Measurements from ENCODE around the gene CSN1S1. TPM values are rescaled to one million over a fixed set of nuclear protein-coding genes. Genes with fewer than 3 reads are reported as not detected.
"Not testable (repeated sequence)": the region's sequence is repeated elsewhere in the genome, so short reads cannot be mapped to it uniquely, and the experiment has no call there.

The CSN1S1 gene
- total and polyA plus RNA-seq, 2 experiments from 2014 or later: not detected

GRCh38 chr4:69920874-69921273 is 10.0 kb upstream of the CSN1S1 start:
- Histone ChIP-seq H3K4me3 (no peak overlapping the region), H3K9me3 (ENCODE audit: low read depth) (no peaks in the 10 kb centered on the region), H3K4me1 (ENCODE audit: low read depth) (no peaks in the 10 kb centered on the region), H3K27me3 (peaks cover 10% of the 10 kb centered on the region), H3K27ac (no peak overlapping the region), H3K36me3 (no peaks in the 10 kb centered on the region)
- DNase-seq (ENCODE audit: low read depth in 1 of 2, low spot score in 1 of 2): no peak
- no peak for TF ChIP-seq CTCF (IDR thresholded peaks at IDR 0.05; ENCODE audit: low read depth, low read length)

- H3K27ac ChIP-seq; DNase-seq (ENCODE audit: low read depth in 1 of 2, low spot score in 1 of 2); H3K4me3 ChIP-seq; H3K36me3 ChIP-seq; H3K4me1 ChIP-seq (ENCODE audit: low read depth); H3K9me3 ChIP-seq (ENCODE audit: low read depth); H3K27me3 ChIP-seq: not testable (repeated sequence)
These were observed 7.0 kb upstream of the CSN1S1 start for GRCh38 chr4:69923782-69924410.

- TF ChIP-seq CTCF (IDR thresholded peaks at IDR 0.05; ENCODE audit: low read depth, low read length): no peak
- no peak for DNase-seq (ENCODE audit: low read depth in 1 of 2, low spot score in 1 of 2)
- no peaks in the 10 kb centered on the region for H3K36me3 ChIP-seq
- no peak overlapping the region for H3K4me3 ChIP-seq
- H3K27ac ChIP-seq: no peak overlapping the region
- H3K27me3 ChIP-seq: no peaks in the 10 kb centered on the region
- H3K4me1 ChIP-seq (ENCODE audit: low read depth): no peaks in the 10 kb centered on the region
- H3K9me3 ChIP-seq (ENCODE audit: low read depth): no peaks in the 10 kb centered on the region
These were observed 3.3 kb downstream of the CSN1S1 start for GRCh38 chr4:69934150-69934549.

GRCh38 chr4:69936566-69936965 is 5.7 kb downstream of the CSN1S1 start:
- no peak overlapping the region for H3K27ac ChIP-seq
- DNase-seq (ENCODE audit: low read depth in 1 of 2, low spot score in 1 of 2): peak in 1 of 2 donors; percentile 51
- H3K9me3 ChIP-seq (ENCODE audit: low read depth): no peaks in the 10 kb centered on the region
- H3K36me3 ChIP-seq: no peaks in the 10 kb centered on the region
- H3K4me3 ChIP-seq: no peak overlapping the region
- no peaks in the 10 kb centered on the region for H3K27me3 ChIP-seq
- no peaks in the 10 kb centered on the region for H3K4me1 ChIP-seq (ENCODE audit: low read depth)
- no peak for TF ChIP-seq CTCF (IDR thresholded peaks at IDR 0.05; ENCODE audit: low read depth, low read length)

- H3K27ac ChIP-seq: no peak overlapping the region
- no peaks in the 10 kb centered on the region for H3K4me1 ChIP-seq (ENCODE audit: low read depth)
- H3K36me3 ChIP-seq: no peaks in the 10 kb centered on the region
- H3K9me3 ChIP-seq (ENCODE audit: low read depth): no peaks in the 10 kb centered on the region
- H3K4me3 ChIP-seq: no peak overlapping the region
- no peaks in the 10 kb centered on the region for H3K27me3 ChIP-seq
- TF ChIP-seq CTCF (IDR thresholded peaks at IDR 0.05; ENCODE audit: low read depth, low read length): no peak
- DNase-seq (ENCODE audit: low read depth in 1 of 2, low spot score in 1 of 2): peak in 1 of 2 donors; percentile 3
These were observed 20.7 kb downstream of the CSN1S1 start for GRCh38 chr4:69951602-69952001.

GRCh38 chr4:69957209-69957608 is 26.3 kb downstream of the CSN1S1 start:
- Histone ChIP-seq H3K27ac (no peak overlapping the region), H3K36me3 (no peaks in the 10 kb centered on the region), H3K4me1 (ENCODE audit: low read depth) (no peaks in the 10 kb centered on the region), H3K9me3 (ENCODE audit: low read depth) (no peaks in the 10 kb centered on the region), H3K27me3 (no peaks in the 10 kb centered on the region), H3K4me3 (no peak overlapping the region)
- TF ChIP-seq CTCF (IDR thresholded peaks at IDR 0.05; ENCODE audit: low read depth, low read length): no peak
- DNase-seq (ENCODE audit: low read depth in 1 of 2, low spot score in 1 of 2): no peak

Data from cardiac muscle cell (in vitro differentiated cells and primary cell).